ENCODE data around the gene MGP. TPM values are rescaled to one million over a fixed set of nuclear protein-coding genes. Genes with fewer than 3 reads are reported as not detected.

MGP gene
- total RNA-seq, 4 donors from 2014 or later: 317 to 851 (median 829) TPM

DNA sequence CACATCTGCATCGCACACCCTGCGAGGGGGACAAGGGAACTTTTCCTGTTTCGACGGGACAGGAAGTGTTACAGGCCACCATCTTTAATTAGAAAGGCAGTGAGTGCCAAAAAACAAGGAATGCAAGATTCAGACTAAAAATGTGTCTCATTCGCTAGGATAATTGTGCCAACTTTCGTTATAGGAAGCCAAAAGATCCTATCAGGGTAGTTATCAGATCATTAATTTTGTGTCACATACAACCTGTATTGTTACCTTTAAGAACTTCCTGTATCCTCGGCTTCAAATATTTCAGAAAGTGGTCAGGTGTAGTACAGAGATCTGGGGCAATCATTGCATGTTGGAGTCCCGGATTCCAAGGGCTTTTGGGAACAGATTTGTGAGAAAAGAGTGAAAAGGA is 19.2 kb upstream of the MGP start:
- ATAC-seq (ENCODE audit: low FRiP score) (no peak), DNase-seq (ENCODE audit: low spot score) (no peak)
- TF ChIP-seq, protein P1, sequence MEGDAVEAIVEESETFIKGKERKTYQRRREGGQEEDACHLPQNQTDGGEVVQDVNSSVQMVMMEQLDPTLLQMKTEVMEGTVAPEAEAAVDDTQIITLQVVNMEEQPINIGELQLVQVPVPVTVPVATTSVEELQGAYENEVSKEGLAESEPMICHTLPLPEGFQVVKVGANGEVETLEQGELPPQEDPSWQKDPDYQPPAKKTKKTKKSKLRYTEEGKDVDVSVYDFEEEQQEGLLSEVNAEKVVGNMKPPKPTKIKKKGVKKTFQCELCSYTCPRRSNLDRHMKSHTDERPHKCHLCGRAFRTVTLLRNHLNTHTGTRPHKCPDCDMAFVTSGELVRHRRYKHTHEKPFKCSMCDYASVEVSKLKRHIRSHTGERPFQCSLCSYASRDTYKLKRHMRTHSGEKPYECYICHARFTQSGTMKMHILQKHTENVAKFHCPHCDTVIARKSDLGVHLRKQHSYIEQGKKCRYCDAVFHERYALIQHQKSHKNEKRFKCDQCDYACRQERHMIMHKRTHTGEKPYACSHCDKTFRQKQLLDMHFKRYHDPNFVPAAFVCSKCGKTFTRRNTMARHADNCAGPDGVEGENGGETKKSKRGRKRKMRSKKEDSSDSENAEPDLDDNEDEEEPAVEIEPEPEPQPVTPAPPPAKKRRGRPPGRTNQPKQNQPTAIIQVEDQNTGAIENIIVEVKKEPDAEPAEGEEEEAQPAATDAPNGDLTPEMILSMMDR (IDR thresholded peaks at IDR 0.05): no peak

DNA sequence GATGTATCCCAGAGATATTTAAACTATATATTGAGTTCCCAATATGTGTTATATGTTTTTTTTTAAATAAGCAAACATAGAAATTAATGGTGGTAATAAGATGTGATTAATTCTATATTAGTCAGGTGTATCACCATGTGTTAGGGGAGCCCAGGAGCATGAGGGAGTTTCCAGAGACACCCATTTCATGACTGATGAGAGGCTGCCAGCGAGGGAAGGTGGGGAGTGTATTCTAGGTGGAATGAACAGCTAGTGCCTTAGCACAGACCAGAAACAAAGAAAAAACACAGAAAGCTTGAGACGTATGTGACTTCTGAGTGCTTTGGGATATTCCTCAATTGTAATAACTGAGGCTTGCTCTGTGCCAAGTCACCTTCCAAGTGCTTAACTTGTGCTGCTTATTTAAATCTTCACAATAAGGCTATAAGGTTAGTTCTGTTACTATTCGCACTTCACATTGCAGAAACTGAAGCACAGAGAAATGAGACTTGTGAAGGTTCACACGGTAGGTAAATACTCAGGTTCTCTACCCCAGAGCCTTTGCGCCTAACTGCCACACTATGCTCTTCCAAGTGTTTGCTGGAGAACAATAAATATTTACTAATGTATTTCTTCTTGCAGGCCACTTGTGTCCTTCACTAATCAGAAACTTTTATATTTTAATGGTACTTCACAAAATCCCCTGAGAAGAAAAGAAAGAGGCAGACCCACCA is 17.9 kb upstream of the MGP start:
- no peak for ATAC-seq (ENCODE audit: low FRiP score)
- TF ChIP-seq, protein P1 (IDR thresholded peaks at IDR 0.05): no peak
- DNase-seq (ENCODE audit: low spot score): no peak

DNA sequence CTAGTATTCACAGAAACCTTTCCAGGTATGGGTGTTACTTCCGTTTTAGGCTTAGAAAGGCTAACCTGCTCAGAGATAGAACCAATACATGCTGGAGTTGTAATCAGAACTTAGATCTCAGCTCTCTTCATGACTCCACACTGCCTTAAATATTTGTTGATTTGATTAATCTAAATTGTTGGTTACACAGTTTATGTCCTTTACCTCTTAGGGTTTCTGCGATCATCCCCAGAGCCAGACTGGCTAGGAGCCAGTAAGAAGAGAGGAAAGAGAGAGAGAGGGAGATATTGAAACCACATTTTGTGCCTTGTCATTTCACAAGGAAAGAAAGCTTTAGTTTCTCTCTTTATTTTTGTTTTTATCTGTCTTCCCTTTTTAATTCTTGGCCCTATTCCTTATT is 16.8 kb upstream of the MGP start:
- no peak for ATAC-seq (ENCODE audit: low FRiP score)

DNA sequence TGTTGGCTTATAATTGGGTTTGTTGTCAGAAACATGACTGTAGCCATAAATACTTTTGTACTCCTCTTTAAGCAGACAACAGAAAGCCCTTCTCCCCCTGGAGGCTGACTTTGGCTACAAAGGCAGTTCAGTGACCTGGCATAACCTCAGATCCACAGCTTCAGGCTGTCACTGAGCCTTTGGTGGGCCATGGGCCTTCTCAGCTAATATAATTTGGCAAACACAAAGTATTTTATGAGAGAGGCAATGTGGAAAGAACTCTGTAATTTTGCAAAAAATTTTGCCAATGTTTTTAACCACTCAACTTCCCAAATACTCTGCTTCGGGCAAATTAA is 15.5 kb upstream of the MGP start:
- ATAC-seq (ENCODE audit: low FRiP score): no peak
- TF ChIP-seq, protein P1 (IDR thresholded peaks at IDR 0.05): no peak
- no peak for DNase-seq (ENCODE audit: low spot score)

More for the DNA sequence above, 16.8 kb upstream of the MGP start:
- TF ChIP-seq, protein P1 (IDR thresholded peaks at IDR 0.05): no peak
- no peak for DNase-seq (ENCODE audit: low spot score)

DNA sequence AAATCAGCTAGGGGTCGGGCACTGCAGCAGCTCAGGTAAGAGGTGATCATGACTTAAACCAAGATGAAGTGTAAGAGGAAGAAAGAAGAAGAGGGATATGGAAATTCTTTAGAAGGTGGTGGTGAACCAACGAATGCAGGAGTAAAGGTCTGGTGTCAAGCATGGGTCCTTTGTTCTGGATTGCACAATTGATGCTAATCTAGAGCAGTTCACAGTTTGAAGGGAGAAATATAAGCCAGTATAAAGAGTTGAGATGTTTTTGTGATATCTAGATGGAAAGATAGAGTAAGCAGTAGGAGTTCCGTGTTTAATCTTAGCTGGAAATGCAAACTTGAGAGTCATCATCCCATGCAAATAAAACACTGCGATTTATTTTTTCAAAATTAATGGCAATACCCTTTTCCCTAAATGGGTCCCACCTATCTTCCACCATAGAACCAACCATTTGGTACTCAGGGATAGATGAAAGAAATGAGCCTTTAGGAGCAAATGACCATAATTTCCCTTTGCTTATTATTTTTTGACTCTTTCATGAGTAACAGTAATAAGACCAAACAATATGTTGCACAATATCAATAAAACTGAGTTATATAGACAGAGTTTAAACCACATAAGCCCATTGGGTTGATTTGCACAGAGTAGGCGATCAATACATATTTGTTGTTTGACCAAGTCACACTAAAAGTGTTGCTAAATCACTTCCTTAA is 15.0 kb upstream of the MGP start:
- no peak for ATAC-seq (ENCODE audit: low FRiP score)
- TF ChIP-seq, protein P1 (IDR thresholded peaks at IDR 0.05): no peak
- DNase-seq (ENCODE audit: low spot score): no peak

DNA sequence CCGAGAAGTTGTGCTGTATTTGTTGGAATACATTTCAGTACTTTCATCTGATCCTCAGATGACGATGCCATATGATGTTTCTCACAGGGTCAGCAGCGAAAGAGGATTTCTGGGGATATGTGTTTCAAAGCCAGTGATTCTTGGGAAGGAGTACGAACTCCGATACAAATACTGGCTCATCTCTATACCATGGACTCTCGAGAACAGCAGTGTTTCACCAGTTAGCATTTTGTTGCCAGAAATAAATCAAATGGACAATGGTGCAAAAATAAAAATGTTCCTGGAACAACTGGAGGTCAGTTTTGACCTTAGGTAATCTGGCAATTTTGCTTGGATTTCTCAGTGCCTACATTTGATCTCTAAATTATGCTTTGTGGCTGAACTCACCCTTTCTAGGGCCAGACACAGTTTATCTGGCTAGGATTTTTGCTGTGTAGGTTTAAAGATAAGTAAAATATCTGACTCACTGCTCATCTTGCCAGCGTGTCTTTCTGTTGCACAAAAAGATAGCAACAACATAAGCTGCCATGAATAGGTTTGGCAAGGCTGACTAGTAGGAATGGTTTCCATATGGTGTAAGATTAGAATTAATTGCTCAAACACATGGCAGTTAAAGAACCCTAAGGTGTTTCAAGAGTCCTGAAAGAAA is 11.0 kb upstream of the MGP start:
- ATAC-seq (ENCODE audit: low FRiP score): peak; percentile 82

More for the DNA sequence above, 11.0 kb upstream of the MGP start:
- TF ChIP-seq, protein P1 (IDR thresholded peaks at IDR 0.05): no peak
- DNase-seq (ENCODE audit: low spot score): no peak
